ENCODE data around the gene FKBP7.

DNA sequence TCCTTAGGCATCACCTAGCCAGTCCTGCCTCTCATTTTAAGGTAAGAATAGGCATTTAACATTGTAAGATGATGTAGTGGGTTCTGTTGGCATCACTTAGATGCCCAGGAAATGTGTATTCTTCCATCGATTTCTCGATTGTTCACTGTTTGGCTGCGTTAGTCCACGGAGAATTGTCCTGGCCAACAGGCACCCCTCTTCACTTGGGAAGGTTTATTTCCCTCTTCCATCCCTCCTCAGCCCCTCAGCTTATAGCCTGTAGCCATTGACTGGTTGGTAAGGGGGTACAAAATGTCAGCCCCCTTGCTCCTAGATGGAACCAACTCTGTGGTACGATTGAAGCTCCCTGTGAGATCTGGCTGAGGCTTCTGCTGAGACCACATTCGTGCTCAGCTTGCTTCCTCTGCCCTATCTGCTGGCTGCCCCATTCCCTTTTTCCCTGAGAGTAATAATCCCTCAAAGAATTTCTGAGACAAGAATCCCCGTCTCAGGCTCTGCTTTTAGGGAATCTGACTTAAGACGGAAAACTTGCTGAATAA is 45.3 kb upstream of the FKBP7 start:
- TF ChIP-seq, protein P1, sequence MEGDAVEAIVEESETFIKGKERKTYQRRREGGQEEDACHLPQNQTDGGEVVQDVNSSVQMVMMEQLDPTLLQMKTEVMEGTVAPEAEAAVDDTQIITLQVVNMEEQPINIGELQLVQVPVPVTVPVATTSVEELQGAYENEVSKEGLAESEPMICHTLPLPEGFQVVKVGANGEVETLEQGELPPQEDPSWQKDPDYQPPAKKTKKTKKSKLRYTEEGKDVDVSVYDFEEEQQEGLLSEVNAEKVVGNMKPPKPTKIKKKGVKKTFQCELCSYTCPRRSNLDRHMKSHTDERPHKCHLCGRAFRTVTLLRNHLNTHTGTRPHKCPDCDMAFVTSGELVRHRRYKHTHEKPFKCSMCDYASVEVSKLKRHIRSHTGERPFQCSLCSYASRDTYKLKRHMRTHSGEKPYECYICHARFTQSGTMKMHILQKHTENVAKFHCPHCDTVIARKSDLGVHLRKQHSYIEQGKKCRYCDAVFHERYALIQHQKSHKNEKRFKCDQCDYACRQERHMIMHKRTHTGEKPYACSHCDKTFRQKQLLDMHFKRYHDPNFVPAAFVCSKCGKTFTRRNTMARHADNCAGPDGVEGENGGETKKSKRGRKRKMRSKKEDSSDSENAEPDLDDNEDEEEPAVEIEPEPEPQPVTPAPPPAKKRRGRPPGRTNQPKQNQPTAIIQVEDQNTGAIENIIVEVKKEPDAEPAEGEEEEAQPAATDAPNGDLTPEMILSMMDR (conservative IDR thresholded peaks at IDR 0.05 in 1 of 2, IDR thresholded peaks at IDR 0.05 in 1 of 2; ENCODE audit: low read depth in 1 of 2, low read length in 2 of 2): no peak
- TF ChIP-seq EZH2 (IDR thresholded peaks at IDR 0.05; ENCODE audit: low read length, missing control alignments): no peak

Data from fibroblast of lung (primary cell).